H1 (cell line): Measurements from ENCODE around the gene ZFP1. TPM values are rescaled to one million over a fixed set of nuclear protein-coding genes. Genes with fewer than 3 reads are reported as not detected.

Experiments
- KDM5A ChIP-seq: fragments of 200-600 bp; IDR thresholded peaks from 2 replicates; pipeline ENCODE4 v1.7.1; 2012; ENCODE audit warnings: mild to moderate bottlenecking, low read length, inconsistent platforms, mixed read lengths
- NRF1 ChIP-seq: IDR thresholded peaks from 2 replicates; pipeline ENCODE4 v1.6.1; 2011; ENCODE audit warnings: mild to moderate bottlenecking, low read depth, low read length, improper control_type of control experiment
- PHF8 ChIP-seq: fragments of 200-600 bp; sonication (generic); conservative IDR thresholded peaks from 2 replicates; pipeline ENCODE4 v1.7.1; 2012; ENCODE audit warnings: low read depth, mild to moderate bottlenecking, inconsistent platforms, low read length, moderate library complexity
- SP2 ChIP-seq: IDR thresholded peaks from 2 replicates; pipeline ENCODE4 v1.6.1; 2012; ENCODE audit warnings: mild to moderate bottlenecking, low read length, inconsistent platforms
- polyA plus RNA-seq, 7 experiments: library from polyadenylated mRNA; depleted of rRNA in 3 of 7; stranded (reverse) in 5 of 7; unstranded in 2 of 7; fragments of >200 nt in 5 of 7; fragments of 200-250 nt in 2 of 7; gene quantifications; 1 replicate in 5 of 7; 2 replicates in 1 of 7; 4 replicates in 1 of 7; pipeline versions ENCODE4 v1.2.1 to v1.2.3, GENCODE V29; 2011 to 2013; ENCODE audit warnings: missing spikeins in 2 of 7, mixed read lengths in 2 of 7
- total RNA-seq: library from RNA; stranded (reverse); fragmentation: NEBNext Ultra II Directional; extraction: Animal tissue kit (Norgen Biotek cat#: 25700); gene quantifications from 2 replicates; pipeline ENCODE4 v1.2.1, GENCODE V29; 2021

Gene ZFP1
- total and polyA plus RNA-seq, 2 of the 8 experiments (the other 6 are each of a cell fraction or from before 2014, with no cell fraction given) = 4.0 to 11.2 TPM

GRCh38 chr16:75110637-75111513, 37.4 kb upstream of the ZFP1 start (continued):
- no peak for TF ChIP-seq SP2
- TF ChIP-seq KDM5A = no peak
- TF ChIP-seq NRF1 = no peak
- no peak for TF ChIP-seq PHF8
- TF ChIP-seq, all 59 proteins: peak for 14
